HL-60 (cell line): Measurements from ENCODE around the gene CTRL.

Source experiments
- DNase-seq, 2 experiments: peaks; one replicate each; pipeline ENCODE4 v3.0.0-alpha.2; 2010 to 2020; ENCODE audit warnings: low read depth in 1 of 2, low spot score in 1 of 2
- H3K27ac ChIP-seq: fragments of 250-450 bp; sonication (Bioruptor Pico); replicated peaks from 2 replicates; pipeline ENCODE4 v1.5.1; 2020; ENCODE audit warnings: mild to moderate bottlenecking, moderate library complexity
- H3K27me3 ChIP-seq: fragments of 250-450 bp; sonication (Bioruptor Pico); 2 replicates; pipeline ENCODE4 v1.5.1; 2021; ENCODE audit warnings: mild to moderate bottlenecking, moderate library complexity; ENCODE audit not compliant: insufficient read depth, poor library complexity, severe bottlenecking
- H3K4me3 ChIP-seq: replicated peaks from 2 replicates; pipeline ENCODE4 v1.5.1; 2011; ENCODE audit warnings: mild to moderate bottlenecking, control low read depth, low read length; ENCODE audit not compliant: insufficient read depth
- GABPA ChIP-seq: IDR thresholded peaks from 2 replicates; pipeline ENCODE4 v1.6.1; 2012; ENCODE audit warnings: low read depth
- POLR2AphosphoS5 ChIP-seq: IDR thresholded peaks from 2 replicates; pipeline ENCODE4 v1.6.1; 2012; ENCODE audit warnings: low read depth
- SPI1 ChIP-seq: IDR thresholded peaks from 2 replicates; pipeline ENCODE4 v1.6.1; 2012; ENCODE audit warnings: low read depth, mild to moderate bottlenecking, borderline replicate concordance
- TF ChIP-seq, protein P1 (sequence below): IDR thresholded peaks from 2 replicates; pipeline ENCODE4 v1.6.1; 2012; ENCODE audit warnings: low read depth; ENCODE audit not compliant: insufficient replicate concordance
- TF ChIP-seq, protein P2 (sequence below): IDR thresholded peaks from one replicate; pipeline ENCODE4 v1.5.1; 2011; ENCODE audit warnings: low read length, control low read depth, inconsistent platforms; ENCODE audit not compliant: insufficient read depth

CTRL gene

GRCh38 chr16:67954421-67955196 lies 22.9 kb upstream of the CTRL start:
- H3K27ac ChIP-seq: no peak overlapping the region
- DNase-seq: no peak

DNA sequence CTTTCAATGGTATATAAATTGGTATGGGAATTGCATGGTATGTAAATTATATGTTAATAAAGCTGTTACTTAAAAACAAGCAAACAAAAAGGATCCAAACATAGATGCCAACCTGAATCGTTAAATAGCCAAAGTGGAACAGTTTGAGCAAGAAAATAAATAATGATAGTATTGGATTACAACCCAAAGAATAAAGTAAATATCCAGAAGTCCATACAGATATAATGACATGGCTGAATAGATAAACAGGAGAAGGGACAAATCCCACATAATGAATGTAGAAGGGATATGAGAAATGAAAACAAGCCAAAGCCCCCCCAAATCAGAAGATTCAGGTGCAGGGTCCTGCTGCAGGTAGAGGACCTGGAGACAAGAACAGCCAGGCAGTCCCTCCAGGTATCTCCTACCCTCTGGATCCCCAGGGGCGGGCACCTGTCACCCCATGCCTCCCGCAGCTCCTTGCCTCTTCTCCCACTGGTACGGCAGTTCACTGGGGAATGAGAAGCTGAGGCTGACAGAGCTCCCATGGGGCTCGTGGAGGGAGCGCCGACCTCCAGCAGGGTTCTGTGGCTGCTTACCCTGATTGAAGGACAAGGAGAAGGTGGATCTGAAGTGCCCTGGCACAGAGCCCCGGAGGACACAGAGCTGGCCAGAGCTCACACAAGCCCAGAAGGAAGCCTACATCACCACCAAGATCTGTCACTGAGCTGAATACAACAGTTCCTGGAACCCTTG lies 22.1 kb upstream of the CTRL start:
- DNase-seq: no peak
- Histone ChIP-seq H3K27me3 (no peaks in the 10 kb centered on the region), H3K27ac (no peak overlapping the region), H3K4me3 (no peak overlapping the region)
- no peak for TF ChIP-seq POLR2AphosphoS5
- TF ChIP-seq SPI1: no peak
- TF ChIP-seq, protein P1, sequence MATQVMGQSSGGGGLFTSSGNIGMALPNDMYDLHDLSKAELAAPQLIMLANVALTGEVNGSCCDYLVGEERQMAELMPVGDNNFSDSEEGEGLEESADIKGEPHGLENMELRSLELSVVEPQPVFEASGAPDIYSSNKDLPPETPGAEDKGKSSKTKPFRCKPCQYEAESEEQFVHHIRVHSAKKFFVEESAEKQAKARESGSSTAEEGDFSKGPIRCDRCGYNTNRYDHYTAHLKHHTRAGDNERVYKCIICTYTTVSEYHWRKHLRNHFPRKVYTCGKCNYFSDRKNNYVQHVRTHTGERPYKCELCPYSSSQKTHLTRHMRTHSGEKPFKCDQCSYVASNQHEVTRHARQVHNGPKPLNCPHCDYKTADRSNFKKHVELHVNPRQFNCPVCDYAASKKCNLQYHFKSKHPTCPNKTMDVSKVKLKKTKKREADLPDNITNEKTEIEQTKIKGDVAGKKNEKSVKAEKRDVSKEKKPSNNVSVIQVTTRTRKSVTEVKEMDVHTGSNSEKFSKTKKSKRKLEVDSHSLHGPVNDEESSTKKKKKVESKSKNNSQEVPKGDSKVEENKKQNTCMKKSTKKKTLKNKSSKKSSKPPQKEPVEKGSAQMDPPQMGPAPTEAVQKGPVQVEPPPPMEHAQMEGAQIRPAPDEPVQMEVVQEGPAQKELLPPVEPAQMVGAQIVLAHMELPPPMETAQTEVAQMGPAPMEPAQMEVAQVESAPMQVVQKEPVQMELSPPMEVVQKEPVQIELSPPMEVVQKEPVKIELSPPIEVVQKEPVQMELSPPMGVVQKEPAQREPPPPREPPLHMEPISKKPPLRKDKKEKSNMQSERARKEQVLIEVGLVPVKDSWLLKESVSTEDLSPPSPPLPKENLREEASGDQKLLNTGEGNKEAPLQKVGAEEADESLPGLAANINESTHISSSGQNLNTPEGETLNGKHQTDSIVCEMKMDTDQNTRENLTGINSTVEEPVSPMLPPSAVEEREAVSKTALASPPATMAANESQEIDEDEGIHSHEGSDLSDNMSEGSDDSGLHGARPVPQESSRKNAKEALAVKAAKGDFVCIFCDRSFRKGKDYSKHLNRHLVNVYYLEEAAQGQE: no peak
- no peak for TF ChIP-seq GABPA
- TF ChIP-seq, protein P2, sequence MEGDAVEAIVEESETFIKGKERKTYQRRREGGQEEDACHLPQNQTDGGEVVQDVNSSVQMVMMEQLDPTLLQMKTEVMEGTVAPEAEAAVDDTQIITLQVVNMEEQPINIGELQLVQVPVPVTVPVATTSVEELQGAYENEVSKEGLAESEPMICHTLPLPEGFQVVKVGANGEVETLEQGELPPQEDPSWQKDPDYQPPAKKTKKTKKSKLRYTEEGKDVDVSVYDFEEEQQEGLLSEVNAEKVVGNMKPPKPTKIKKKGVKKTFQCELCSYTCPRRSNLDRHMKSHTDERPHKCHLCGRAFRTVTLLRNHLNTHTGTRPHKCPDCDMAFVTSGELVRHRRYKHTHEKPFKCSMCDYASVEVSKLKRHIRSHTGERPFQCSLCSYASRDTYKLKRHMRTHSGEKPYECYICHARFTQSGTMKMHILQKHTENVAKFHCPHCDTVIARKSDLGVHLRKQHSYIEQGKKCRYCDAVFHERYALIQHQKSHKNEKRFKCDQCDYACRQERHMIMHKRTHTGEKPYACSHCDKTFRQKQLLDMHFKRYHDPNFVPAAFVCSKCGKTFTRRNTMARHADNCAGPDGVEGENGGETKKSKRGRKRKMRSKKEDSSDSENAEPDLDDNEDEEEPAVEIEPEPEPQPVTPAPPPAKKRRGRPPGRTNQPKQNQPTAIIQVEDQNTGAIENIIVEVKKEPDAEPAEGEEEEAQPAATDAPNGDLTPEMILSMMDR: no peak

More at GRCh38 chr16:67954421-67955196, 22.9 kb upstream of the CTRL start:
- no peak for TF ChIP-seq POLR2AphosphoS5
- TF ChIP-seq, protein P2: no peak
- TF ChIP-seq, protein P1: no peak
- TF ChIP-seq GABPA: no peak
- TF ChIP-seq SPI1: no peak
- Histone ChIP-seq H3K4me3 (no peak overlapping the region), H3K27me3 (no peaks in the 10 kb centered on the region)

GRCh38 chr16:67951485-67951884 lies 19.8 kb upstream of the CTRL start:
- Histone ChIP-seq H3K27ac (no peak overlapping the region), H3K27me3 (no peaks in the 10 kb centered on the region), H3K4me3 (no peak overlapping the region)
- TF ChIP-seq, protein P2: no peak
- no peak for DNase-seq
